Adrenal gland (tissue), 5 donors: ENCODE data around the gene SPAAR.

Experiments used
- CTCF ChIP-seq, 6 experiments: fragments of 450-650 bp in 4 of 6; fragments of 200-600 bp in 2 of 6; sonication (generic) in 1 of 6; IDR thresholded peaks; 1 replicate in 5 of 6; 2 replicates in 1 of 6; pipeline versions ENCODE4 v1.5.1 to v1.8.0; 2016 to 2021; ENCODE audit warnings: antibody characterized with exemption in 6 of 6, mild to moderate bottlenecking in 2 of 6, moderate library complexity in 1 of 6
- POLR2A ChIP-seq, 2 donors: fragments of 450-650 bp; IDR thresholded peaks; one replicate each; pipeline ENCODE4 v1.6.1; 2017; ENCODE audit warnings: antibody characterized with exemption in 2 of 2, mild to moderate bottlenecking in 2 of 2, moderate library complexity in 1 of 2
- donor health status: DM: no; HTN: no; CAD: no.

- no peak for TF ChIP-seq CTCF (IDR thresholded peaks at IDR 0.05)
- TF ChIP-seq POLR2A (IDR thresholded peaks at IDR 0.05) = no peak
Observed at GRCh38 chr9:35871545-35871944, 37.7 kb upstream of the SPAAR start.
